ENCODE data around the gene LZTR1.
"Not testable (repeated sequence)": the region's sequence is repeated elsewhere in the genome, so short reads cannot be mapped to it uniquely, and the experiment has no call there.

LZTR1 gene

GRCh38 chr22:20981787-20982562 lies at the start of gene LZTR1:
Gene LZTR1, plus strand, starts transcription at chr22:20982297. Its CDS starts 75 bp downstream, at chr22:20982372.
- in situ Hi-C loops (cut with HindIII; ENCODE audit: low sequenced_read_pairs), result no loop called here

GRCh38 chr22:20933910-20934309 lies 48.2 kb upstream of the LZTR1 start:
- in situ Hi-C loops (cut with HindIII; ENCODE audit: low sequenced_read_pairs), result no loop called here

DNA sequence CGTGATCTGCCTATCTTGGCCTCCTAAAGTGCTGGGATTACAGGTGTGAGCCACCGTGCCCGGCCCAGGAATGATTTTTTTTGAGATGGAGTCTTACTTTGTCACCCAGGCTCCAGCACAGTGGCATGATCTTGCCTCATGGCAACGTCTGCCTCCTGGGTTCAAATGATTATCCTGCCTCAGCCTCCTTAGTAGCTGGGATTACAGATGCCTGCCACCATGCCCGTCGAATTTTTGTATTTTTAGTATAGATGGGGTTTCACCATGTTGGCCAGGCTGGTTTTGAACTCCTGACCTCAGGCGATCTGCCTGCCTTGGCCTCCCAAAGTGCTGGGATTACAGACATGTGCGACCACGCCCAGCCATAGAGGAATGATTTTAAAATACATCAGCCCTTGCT lies 47.0 kb upstream of the LZTR1 start:
- in situ Hi-C loops (cut with HindIII; ENCODE audit: low sequenced_read_pairs), result not testable (repeated sequence)

DNA sequence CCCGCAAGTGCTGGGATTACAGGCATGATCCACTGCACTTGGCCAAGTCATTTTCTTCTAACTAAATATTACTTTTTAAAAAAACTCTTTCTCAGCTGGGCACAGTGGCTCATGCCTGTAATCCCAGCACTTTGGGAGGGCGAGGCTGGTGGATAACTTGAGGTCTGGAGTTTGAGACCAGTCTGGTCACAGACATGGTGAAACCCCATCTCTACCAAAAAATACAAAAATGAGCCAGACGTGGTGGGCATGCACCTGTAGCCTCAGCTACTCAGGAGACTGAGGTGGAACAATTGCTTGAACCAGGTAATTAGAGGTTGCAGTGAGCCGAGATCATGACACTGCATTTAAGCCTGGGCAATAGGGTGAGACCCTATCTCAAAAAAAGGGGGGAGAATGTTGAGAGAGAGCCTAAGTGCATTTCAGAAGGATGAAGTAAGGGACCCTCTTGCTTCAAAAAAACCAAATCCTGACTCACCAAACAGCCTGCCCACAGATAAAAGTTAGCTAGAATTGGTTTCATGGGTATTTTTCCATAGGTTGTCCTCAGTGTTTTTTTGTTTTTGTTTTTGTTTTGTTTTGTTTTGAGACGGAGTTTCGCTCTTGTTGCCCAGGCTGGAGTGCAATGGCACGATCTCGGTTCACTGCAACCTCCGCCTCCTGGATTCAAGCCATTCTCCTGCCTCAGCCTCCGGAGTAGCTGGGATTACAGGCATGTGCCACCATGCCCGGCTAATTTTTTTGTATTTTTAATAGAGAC lies 46.1 kb upstream of the LZTR1 start:
- in situ Hi-C loops (cut with HindIII; ENCODE audit: low sequenced_read_pairs), result not testable (repeated sequence)

DNA sequence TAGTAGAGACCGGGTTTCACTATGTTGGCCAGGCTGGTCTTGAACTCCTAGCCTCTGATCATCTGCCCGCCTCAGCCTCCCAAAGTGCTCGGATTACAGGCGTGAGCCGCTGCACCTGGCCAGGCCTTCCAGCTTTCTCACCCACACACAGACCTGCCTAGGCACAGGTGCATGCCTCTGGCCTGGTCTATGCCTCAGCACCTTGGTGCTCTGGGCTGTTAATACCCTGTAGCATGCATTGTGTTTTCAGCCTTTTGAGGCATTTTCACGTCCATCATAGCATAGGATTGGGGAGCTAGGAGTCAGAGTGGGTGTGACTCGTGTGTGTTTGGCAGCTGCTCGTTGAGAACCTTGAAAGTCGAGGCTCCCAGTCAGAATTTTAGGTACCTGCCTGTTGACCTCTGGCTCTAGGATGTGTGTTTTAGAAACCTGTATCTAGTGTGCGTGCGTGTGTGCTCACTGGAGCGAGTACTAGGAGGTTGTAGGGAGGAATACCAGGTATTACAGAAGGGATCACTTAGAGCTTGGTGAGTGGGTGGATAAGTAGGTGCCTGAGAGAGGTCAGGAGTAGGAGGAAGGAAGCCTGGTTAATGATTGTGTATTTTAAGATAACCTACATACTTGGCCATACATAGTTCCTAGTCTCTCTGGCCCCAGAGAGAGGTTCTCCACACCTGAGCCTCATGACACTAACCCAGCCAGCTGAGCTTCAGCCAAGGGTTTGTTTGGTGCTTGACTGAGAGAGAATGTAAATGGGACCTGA lies 44.9 kb upstream of the LZTR1 start:
- in situ Hi-C loops (cut with HindIII; ENCODE audit: low sequenced_read_pairs), result no loop called here

- in situ Hi-C loops (cut with HindIII; ENCODE audit: low sequenced_read_pairs), result no loop called here
Observed at GRCh38 chr22:20937794-20938671, 44.1 kb upstream of the LZTR1 start.

- in situ Hi-C loops (cut with HindIII; ENCODE audit: low sequenced_read_pairs), result not testable (repeated sequence)
Observed at GRCh38 chr22:20939457-20940185, 42.5 kb upstream of the LZTR1 start.

DNA sequence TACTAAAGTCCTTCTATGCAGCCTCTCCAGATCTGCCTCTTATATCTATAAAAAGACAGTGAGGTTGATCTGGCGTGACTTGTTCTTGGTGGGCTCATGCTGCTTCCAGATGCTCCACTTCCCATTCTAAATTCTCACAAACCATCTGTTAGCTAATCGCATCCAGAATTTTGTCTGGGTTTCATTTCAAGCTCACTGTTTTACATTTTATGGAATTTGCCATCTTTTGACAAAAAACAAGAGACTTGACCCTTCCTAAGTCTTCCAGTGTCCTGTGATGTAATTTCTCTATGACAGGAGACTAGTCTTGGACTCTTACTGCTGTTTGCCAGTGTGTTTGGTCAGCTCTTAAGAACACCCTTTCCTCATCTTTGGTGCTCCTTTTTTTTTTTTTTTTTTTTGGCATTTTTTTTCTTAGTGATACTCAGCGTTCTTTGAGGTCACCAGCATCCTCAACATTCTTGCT lies 41.9 kb upstream of the LZTR1 start:
- in situ Hi-C loops (cut with HindIII; ENCODE audit: low sequenced_read_pairs), result no loop called here

DNA sequence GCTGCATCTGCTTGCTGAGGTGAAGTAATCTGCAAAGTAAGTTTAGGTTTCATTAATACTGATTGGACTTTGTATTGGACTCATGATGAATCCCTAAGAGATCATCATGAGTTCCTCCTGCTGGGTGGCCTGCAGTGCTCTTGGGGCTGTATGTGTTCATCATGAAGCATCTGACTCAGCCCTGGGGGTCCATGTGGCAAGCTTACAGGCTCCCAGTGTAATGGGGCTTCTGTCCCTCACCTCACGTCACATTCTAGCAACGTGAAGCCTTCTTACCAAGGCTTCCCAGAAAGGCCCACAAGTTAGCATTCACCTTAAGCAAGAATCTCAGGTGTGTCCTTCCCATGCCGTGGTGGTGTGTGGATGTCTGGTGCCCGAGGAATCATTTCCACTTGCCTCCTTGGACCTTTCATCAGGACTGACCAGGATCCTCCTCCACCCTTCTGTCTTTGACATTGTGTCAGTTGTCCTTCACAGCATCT lies 41.2 kb upstream of the LZTR1 start:
- in situ Hi-C loops (cut with HindIII; ENCODE audit: low sequenced_read_pairs), result no loop called here

DNA sequence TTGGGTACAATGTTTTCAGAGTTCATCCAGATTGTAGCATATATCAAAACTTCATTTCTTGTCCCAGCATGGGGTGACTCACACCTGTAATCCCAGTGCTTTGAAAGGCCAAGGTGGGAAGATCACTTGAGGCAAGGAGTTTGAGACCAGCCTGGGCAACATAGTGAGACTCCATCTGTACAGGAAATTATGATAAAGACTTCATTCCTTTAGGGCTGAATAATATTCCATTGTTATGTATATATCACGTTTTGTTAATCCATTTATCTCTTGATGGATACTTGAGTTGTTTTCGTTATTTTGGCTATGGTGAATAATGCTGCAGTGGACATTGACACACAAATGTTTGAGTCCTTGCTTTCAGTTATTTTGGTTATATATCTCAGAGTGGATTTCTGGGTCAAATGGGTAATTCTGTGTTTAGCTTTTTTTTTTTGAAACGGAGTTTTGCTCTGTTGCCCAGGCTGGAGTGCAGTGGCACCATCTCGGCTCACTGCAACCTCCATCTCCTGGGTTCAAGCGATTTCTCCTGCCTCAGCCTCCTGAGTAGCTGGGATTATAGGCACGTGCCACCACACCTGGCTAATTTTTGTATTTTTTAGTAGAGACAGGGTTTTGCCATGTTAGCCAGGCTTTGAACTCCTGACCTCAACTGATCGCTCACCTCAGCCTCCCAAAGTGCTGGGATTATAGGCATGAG lies 39.7 kb upstream of the LZTR1 start:
- in situ Hi-C loops (cut with HindIII; ENCODE audit: low sequenced_read_pairs), result not testable (repeated sequence)

DNA sequence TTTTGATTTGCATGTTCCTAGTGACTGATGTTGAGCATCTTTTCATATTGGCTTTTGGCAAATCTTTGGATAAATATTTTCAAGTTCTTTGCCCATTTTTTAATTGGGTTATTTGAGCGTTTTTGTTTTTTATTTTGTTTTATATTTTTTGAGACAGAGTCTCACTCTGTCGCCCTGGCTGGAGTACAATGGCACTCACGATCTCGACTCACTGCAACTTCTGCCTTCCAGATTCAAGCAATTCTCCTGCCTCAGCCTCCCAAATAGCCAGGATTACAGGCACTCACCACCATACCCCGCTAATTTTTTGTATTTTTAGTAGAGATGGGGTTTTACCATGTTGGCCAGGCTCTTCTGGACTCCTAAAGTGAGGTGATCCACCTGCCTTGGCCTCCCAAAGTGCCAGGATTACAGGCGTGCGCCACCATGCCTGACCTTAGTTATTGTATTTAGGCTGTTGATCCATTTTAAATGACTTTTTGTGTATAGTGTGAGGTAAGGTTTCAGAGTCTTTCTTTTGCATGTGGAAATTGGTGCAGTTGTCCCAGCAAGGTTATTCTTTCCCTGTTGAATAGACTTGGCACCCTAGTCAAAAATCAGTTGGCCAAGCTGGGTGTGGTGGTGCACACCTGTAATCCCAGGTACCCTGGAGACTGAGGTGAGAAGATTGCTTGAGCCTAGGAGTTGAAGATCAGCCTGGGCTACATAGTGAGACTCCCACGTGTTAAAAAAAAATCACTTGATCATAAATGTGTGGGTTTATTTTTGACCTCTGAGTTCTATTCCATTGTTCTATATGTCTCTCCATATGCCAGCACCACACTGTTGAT lies 38.8 kb upstream of the LZTR1 start:
- in situ Hi-C loops (cut with HindIII; ENCODE audit: low sequenced_read_pairs), result no loop called here

DNA sequence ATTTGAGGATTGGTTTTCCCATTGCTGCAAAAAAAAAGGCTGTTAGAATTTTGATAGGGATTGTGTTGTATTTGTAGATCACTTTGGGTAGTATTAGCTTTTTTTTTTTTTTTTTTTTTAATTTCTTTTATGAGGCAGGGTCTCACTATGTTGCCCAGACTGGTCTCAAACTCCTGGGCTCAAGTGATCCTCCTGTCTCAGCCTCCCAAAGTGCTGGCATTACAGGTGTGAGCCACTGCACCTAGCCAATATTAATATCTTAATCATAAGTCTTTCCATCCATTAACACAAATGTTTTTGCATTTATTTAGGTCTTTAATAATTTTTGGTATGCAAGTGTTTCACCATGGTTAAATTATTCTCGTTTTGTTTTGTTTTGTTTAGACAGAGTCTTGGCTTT lies 38.1 kb upstream of the LZTR1 start:
- in situ Hi-C loops (cut with HindIII; ENCODE audit: low sequenced_read_pairs), result no loop called here

- in situ Hi-C loops (cut with HindIII; ENCODE audit: low sequenced_read_pairs), result no loop called here
Observed at GRCh38 chr22:20945578-20945934, 36.5 kb upstream of the LZTR1 start.

- in situ Hi-C loops (cut with HindIII; ENCODE audit: low sequenced_read_pairs), result no loop called here
Observed at GRCh38 chr22:20946080-20946986, 35.8 kb upstream of the LZTR1 start.

DNA sequence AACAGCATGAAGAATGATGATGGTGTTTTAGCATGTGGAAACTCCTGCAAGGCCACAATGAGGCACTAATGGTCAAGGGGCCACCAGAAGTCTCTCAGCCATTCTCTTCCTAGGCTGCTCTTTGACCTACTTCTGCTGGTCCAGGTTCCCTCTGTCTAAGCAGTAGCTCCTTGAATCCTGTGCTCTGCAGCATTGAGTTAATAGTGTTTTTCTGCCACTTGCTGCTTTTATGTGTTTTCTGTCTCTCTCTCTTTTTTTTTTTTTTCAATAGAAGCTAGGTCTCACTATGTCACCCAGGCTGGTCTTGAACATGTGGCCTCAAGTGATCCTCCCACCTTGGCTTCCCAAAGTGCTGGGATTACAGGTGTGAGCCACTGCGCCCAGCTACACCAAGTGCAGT lies 35.1 kb upstream of the LZTR1 start:
- in situ Hi-C loops (cut with HindIII; ENCODE audit: low sequenced_read_pairs), result no loop called here

GRCh38 chr22:20948450-20948849 lies 33.6 kb upstream of the LZTR1 start:
- in situ Hi-C loops (cut with HindIII; ENCODE audit: low sequenced_read_pairs), result no loop called here

GRCh38 chr22:20948989-20949388 lies 33.1 kb upstream of the LZTR1 start:
- in situ Hi-C loops (cut with HindIII; ENCODE audit: low sequenced_read_pairs), result no loop called here

Data from endothelial cell of hepatic sinusoid (primary cell).